Measurements from ENCODE around the gene DNAJC10.
"Not testable (repeated sequence)": the region's sequence is repeated elsewhere in the genome, so short reads cannot be mapped to it uniquely, and the experiment has no call there.

The DNAJC10 gene, protein sequence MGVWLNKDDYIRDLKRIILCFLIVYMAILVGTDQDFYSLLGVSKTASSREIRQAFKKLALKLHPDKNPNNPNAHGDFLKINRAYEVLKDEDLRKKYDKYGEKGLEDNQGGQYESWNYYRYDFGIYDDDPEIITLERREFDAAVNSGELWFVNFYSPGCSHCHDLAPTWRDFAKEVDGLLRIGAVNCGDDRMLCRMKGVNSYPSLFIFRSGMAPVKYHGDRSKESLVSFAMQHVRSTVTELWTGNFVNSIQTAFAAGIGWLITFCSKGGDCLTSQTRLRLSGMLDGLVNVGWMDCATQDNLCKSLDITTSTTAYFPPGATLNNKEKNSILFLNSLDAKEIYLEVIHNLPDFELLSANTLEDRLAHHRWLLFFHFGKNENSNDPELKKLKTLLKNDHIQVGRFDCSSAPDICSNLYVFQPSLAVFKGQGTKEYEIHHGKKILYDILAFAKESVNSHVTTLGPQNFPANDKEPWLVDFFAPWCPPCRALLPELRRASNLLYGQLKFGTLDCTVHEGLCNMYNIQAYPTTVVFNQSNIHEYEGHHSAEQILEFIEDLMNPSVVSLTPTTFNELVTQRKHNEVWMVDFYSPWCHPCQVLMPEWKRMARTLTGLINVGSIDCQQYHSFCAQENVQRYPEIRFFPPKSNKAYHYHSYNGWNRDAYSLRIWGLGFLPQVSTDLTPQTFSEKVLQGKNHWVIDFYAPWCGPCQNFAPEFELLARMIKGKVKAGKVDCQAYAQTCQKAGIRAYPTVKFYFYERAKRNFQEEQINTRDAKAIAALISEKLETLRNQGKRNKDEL

DNA sequence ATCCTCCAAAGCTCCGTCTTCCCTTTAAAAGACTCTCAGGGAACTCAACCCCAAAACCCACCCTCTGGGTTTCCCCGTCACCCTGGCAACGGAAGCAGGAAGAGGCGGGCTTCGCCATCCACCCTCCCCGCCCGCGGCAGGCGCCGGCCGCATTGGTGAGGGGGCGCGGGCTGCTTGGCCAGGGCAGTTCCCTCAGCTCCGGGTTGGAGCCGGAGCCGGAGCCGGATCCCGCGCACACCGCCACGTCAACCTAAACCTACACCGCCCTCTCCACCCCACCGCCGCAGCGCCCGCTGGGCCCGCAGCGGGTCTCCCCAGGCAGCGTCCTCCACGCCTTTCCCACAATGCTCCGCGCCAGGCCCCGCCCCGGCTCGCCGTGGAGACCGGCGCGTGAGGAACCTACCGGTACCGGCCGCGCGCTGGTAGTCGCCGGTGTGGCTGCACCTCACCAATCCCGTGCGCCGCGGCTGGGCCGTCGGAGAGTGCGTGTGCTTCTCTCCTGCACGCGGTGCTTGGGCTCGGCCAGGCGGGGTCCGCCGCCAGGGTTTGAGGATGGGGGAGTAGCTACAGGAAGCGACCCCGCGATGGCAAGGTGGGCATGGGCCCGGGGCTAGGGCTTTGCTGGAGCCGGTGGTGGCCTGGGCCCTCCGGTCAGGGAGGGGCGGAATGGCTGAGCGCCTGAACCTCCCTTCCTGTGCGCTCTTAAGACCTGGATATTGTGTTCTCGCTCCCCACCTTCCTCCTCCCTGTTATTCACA, at the start of gene DNAJC10:
Gene DNAJC10 (plus strand): TSS at position 366 of the 758 bp plus-strand sequence. CDS start 1,830 bp downstream, outside the sequence.
- DNase-seq = peak; percentile 87

DNA sequence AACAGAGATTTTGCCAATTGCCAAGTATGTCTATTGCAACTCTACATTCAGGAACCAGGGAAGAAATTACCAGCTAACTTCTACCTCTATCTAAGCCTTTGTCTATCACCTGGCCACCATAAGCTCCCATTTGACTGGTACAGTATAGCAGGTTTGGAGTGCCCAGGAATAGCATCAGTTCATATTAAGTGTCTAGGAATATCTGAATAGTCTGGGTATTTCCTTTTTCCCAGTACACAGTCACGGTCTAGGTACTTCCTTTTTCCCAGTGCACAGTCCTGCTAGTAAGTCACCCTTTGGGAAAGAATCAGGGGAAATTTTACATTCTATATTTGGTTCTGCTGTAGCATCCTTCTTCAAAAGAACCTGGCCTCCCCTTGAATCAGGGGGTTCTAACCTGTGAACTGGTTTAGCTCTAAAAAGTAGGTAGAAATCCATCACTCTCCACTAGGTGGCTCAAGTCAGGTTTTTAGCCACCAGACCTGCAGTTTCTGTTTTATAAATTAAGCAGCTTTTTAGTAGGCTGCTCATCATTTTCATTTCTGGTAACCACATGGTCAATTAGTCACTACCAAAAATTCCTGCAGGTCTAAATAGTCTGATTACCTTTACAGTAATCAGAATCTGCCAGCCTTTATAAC, 49.3 kb upstream of the DNAJC10 start:
- peak; percentile 24 for DNase-seq

DNA sequence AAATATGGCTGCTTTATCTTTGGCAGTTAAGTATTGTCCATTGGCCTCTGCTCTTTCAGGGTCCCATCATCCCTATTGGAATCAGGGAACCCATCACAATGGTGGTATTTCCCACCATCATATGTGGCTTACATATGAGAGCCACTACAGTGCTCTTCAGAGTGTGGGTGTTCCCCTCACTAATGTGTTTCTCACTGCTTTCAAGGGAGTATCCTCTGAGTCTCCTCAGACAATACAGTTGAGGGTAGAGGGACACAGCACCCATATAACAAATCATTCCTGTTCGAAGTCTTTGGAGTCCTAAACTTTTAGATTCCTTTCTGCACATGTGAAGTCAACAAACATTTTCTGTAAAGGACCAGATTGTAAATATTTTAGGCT, 48.8 kb upstream of the DNAJC10 start:
- DNase-seq = no peak

DNA sequence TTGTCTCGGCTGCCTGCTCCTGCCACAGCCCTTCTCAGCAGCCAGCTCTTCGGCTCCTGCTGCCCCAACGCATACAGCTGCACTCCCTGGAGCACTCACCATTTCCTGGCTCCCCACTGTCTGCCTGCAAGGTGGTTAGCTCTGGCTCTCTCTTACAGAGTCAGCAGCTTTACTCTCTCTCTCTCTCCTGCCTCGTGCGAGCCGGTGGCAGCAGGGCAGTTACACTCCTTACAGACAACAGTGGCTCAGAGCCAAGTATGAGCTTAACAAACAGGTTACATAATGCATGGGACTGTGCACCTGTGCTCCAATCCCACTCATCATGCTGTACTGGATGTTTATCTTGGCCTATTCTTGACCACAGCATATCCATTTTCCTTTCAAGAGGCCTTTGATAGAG, 47.4 kb upstream of the DNAJC10 start:
- DNase-seq = no peak

DNA sequence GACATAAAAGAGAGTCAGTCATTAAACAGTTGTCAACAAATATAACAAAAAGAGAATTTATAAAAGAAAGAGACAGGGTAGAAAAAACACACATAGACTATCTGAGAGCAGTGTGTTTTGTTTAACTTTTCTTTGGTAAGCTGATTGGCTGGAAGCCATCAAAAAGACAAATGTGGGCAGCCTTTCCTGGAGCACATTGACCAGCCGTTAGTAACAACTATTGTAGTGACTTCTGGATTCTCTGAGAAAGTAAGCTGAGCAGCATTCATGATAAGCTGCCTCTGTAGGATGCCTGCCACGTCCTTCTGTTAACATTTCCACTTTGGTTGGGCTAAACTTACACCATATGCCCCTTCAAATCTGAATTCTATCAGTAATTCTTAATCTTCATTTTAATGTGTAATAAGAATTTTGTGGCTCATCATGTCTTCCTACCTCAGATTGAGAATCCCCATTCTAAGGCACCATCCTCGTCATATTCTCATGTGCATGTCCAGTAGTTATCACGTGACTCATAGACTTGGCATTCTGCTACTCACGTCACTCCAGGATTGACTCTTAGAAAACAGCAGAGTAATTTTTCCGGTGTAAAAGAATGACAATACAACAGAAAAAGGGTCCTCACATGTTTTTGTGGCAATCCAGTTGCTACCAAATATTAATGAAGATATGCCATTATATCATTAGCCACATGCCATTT, 43.4 kb upstream of the DNAJC10 start:
- peak; percentile 61 for DNase-seq

DNA sequence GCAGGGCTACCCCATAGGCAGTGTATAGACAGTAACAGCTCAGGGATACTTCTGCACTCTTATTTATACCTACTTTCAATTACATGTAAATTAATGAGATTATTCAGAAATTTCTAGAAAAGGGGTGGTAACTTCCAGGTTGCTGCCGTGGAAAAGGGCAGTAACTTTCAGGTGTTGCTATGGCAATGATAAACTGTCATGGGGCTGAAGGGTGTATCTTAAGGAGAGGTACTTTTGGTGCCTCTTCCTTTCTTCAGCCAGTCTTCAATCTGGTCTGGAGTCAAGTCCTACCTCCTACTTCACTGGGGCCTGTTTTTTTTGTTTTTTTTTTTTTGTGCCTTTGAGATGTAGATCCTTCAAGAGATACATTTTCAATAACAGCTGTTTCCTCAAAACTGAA, 35.2 kb upstream of the DNAJC10 start:
- no peak for DNase-seq

DNA sequence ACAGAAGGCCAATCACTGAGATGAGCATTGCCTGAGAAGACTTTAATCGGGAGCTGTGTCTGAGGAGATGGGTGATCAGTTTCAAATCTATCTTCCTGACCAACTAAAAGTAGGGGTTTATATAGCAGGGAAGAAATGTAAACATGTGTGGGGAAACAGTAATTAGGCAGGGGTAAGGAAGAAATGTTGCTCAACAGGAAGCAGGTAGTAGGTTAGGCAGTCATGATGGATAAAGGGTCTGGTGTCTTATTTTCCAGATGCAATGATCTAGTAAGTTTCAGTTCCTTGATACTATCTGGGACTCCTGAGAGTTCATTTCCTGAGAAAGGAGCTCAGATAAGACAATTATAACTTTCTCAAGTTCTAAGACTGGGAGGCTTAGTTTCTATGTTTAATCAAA, 33.8 kb upstream of the DNAJC10 start:
- no peak for DNase-seq

DNA sequence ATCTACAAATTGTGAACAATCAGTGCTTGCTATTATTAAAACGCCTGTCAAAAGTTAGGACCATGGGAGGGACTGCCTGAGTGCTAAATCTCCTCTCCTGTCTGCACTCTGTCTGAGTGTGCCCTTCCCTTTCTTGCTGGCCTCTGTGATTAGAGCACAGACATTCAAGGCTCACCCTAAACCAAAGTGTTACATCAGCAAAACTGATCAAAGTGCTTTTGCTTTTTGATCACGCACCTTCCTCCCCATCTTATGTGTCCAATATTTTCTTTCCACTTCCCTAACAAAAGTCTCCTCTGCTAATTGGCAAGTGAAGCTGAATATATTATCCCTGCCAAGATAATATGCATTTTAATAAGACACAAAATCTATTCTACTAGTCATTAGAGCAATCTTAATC, 30.5 kb upstream of the DNAJC10 start:
- no peak for DNase-seq

DNA sequence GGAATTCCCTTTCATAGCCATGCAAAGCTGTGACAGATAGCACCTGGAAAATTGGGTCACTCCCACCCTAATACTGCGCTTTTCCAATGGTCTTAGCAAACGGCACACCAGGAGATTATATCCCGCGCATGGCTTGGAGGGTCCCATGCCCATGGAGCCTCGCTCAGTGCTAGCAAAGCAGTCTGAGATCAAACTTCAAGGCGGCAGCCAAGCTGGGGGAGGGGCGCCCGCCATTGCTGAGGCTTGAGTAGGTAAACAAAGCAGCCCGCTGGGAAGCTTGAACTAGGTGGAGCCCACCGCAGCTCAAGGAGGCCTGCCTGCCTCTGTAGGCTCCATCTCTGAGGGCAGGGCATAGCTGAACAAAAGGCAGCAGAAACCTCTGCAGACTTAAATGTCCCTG, 29.3 kb upstream of the DNAJC10 start:
- DNase-seq = not testable (repeated sequence)

DNA sequence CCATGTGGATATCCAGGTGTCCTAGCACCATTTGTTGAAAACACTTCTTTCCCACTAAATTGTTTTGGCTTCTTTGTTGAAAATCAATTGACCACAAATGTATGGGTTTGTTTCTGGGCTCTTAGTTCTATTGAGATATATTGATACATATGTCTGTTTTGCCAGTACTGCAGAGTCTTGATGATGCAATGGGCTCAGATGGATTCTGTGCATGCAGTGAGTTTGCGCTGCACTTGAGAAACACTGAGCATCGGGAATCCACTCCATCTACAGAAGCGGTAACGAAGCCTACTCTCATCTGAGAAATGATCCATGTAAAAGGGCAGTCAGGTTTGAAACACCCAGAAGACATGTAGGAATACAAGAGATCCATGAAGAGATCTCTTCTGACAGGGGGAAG, 21.9 kb upstream of the DNAJC10 start:
- no peak for DNase-seq

DNA sequence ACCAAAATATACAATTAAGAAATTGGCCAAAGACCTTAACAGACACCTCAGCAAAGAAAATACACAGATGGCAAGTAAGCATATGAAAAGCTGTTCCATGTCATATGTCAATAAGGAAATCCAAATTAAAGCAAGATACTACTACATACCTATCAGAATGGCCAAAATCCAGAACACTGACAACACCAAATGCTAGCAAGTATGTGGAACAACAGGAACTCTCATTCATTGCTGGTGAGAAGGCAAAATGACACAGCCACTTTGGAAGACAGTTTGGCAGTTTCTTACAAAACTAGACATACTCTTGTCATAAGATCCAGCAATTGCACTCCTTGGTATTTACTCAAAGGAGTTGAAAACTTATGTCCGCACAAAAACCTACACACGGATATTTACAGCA, 20.3 kb upstream of the DNAJC10 start:
- no peak for DNase-seq

DNA sequence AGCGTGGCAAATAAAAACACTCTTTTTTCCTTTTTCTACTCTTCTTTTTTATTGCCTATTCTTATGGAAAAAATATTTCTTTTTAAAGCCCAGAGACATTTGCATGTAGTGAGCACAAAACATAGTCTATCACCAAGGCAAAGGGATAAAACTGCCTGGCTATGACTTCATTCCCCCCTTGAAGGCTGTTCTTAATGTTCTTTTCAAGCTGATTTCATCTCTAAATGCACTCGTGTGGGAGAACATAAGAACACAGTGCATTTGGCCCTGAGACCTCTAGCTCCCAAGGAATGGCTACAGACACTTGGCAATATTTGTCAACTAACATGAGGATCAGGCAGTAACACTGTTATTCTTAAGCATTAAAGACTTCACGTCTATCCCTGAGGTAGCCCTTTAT, 17.4 kb upstream of the DNAJC10 start:
- no peak for DNase-seq

DNA sequence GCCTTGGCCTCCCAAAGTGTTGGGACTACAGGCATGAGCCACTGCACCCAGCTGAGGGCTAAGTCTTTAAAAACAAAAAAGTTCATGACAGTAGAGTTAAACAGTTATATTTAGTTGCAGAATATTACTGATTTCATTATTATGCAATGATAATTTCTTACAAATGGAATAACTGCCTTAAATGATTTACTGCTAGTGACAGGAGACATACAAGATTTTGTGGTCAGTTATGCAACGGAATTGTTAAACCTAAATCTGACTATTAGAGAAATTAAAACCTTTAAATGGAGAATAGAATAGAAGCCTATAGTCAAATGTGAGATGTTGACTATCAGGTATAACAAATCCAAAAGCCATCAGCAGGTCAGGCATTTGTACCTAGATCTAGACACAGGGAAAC, 10.3 kb upstream of the DNAJC10 start:
- DNase-seq = no peak

DNA sequence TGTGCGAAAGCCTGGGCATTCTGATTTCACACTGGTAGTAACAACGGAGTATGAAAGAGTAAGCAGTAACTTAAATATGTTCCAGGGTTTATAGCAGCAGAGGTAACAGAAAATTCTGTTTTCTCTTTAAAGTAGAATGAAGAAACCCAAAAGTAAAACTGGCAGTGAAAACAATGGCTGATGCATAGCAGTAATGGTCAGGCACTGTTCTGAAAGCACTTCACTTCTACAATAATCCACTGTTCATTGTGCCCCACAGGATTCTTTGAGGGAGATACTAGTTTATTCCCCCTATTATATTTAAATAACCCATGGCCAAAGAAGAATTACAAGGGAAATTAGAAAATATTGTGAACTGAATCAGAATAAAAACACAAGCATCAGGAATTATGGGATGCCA, 9.3 kb upstream of the DNAJC10 start:
- no peak for DNase-seq

DNA sequence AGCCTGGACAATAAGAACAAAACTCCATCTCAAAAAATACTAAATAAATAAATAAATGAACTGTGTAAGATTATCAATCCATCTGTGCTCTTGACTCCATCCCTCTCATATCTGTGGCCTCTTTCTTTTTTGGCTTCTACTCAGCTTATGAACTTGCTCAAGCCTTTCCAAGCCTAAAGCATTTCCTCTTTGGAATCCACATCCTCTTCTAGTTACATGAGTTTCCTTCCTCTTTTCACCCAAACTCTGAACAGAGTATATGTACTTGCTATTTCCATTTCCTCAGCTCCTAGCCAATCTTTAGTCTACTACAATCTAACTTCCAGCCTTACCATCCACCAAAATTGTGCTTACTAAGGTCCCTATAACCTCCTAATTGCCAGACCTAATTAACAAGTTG, 2.5 kb upstream of the DNAJC10 start:
- DNase-seq = no peak

DNA sequence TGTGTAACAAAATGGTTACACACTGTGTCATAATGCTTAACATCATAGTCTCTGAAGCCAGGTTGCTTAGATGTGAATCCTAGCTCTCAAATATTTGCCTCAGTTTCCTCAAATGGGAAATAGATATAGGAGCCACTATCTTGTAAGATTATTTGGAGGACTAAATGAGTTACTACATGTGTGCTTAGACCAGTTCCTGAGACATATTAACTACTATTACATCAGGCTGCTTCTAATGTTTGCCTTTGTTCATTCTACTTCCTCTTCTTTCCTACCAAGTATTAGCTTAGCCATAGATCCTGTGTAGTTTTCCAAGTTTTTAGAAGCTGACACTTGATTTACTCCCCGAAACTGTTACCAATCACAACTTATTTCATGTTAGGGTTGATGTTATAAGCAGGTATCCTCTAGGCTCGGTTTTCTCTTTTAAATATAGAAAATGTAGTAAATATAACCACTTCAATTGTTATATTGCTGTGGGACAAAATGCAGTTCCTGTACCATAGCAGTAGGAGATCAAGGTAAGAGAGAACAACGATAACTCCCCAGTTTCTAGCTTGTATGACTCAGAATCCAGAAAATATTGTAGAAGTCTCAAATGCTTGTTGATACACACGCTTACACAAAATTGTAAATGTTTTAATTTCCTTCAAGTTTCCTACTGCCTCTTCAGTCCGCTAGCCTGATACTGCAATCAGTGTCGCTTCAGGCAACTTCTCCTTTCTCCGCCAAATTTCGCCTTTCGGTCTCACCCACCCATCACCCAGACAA, 751 bp upstream of the DNAJC10 start:
- DNase-seq = peak; percentile 16

DNA sequence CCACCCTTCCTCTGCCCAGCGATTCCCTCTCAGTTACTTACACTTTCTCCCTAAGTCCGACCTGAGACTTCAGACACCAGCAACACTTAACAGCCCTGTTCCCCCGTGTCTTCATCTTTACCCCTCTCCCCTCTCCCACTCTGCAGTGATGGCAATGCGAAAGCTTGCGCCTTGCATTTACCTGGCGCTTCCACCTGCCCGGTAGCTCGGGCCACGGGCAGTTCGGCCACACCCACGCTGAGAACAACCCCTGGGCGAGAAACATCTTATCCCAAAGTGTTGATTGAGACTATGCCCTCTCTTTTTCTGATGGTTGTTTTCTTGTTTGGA, 558 bp downstream of the DNAJC10 start:
- DNase-seq = no peak

DNA sequence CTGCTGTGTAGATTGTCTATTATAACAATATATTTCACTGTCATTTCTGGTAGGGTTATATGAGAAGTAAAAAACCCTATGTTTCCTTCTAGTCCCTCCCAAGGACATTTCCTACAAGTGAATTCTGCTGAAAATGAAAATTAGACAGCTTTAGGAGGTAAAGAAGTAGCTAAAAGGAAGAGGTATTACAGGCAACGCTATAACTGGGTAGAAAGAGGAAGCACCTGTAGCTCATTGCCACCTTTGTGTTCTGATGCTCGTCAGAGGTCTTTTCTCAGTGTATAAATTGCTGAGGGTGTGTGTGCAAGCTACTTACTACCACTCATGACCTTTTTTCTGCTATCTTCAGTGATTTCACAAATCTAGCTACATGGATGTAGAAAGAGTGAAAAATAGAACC, 1.4 kb downstream of the DNAJC10 start:
- no peak for DNase-seq

DNA sequence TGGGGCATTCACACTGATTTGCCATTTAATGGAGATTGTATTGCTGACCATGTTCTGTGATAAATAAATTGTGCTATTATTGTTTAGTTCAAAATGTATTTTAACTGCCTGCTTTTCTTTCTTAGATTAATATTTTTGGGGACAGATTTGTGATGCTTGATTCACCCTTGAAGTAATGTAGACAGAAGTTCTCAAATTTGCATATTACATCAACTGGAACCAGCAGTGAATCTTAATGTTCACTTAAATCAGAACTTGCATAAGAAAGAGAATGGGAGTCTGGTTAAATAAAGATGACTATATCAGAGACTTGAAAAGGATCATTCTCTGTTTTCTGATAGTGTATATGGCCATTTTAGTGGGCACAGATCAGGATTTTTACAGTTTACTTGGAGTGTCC, 1.8 kb downstream of the DNAJC10 start:
- DNase-seq = no peak

DNA sequence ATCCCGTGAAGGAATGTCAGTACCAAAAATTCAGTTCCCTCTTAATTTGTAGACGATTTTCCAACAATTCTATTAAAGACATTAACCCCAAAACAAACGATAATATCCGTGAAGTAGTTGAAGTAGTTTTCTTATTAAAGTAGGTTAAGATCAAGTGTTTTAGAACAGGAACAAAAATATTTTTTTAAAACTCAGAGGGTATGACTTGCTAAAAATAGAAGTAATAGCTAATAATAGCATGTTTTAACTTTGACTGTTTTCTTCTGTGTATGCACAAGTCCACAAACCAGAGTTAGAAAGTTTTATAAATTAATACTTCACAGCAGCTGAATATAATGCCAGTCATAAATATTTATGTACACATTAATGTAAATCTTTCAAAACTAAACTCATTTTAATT, 2.4 kb downstream of the DNAJC10 start:
- no peak for DNase-seq

DNA sequence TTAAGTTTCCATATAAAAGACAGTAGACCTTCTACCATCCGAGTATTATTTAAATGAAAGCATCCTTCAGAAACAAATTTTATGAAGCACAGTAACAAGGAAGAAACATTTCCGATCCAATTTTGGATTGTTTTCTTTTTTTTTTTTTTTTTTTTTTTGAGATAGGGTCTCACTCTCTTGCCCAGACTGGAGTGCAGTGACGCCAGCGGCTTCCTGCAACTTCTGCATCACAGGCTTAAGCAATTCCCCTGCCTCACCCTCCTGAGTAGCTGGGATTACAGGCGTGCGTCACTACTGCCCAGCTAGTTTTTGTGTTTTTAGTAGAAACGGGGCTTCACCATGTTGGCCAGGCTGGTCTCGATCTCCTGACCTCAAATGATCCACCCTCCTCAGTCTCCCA, 3.1 kb downstream of the DNAJC10 start:
- not testable (repeated sequence) for DNase-seq

DNA sequence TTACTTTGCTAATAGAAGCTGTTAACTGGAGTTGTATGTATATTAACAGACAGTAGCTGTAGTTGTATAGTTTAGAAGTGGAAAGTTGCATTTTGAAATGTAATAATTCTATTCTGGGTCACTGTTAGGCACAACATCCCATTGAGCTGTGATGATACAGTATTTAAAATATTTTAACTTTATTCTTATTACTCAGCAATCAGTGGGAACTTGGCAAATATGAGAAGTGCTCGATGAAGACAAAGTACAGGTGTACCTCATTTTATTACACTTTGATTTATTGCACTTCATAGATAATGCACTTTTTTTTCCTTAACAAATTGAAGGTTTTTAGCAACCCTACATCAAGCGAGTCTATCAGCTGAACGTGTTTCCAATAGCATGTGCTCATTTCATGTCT, 8.6 kb downstream of the DNAJC10 start:
- no peak for DNase-seq

Measured in HCEC 1CT (cell line).